ENCODE results near the gene PRKAR1B.

GRCh38 chr7:519484-520390, 207.3 kb downstream of the PRKAR1B start, which contains the start of gene PDGFA:
- TF ChIP-seq CTCF (IDR thresholded peaks at IDR 0.05) (peak; percentile 18), EZH2 (IDR thresholded peaks at IDR 0.05) (no peak), EZH2phosphoT487 (IDR thresholded peaks at IDR 0.05) (no peak)
